Activated T-cell treated with anti-CD3 and anti-CD28 coated beads, Interleukin-2, amount 50 U/mL, for 4 hours (primary cell): ENCODE results near the gene ZC3H18. TPM values are rescaled to one million over a fixed set of nuclear protein-coding genes. Genes with fewer than 3 reads are reported as not detected.

ENCODE experiments used
- ATAC-seq, 2 donors: fragments of 200-7000 bp; cut with Tn5 transposase; one replicate each; pipeline ENCODE4 v1.10.0; 2021
- DNase-seq: peaks from one replicate; pipeline ENCODE4 v3.0.0-alpha.2; 2020
- H3K27me3 Mint-ChIP-seq: one replicate; pipeline ENCODE4 v1.8.0; 2021; ENCODE audit warnings: low read depth, mixed read lengths
- H3K36me3 Mint-ChIP-seq: one replicate; pipeline ENCODE4 v1.8.0; 2022; ENCODE audit warnings: mixed read lengths; ENCODE audit not compliant: insufficient read depth
- H3K4me1 Mint-ChIP-seq: one replicate; pipeline ENCODE4 v1.8.0; 2021; ENCODE audit warnings: low read depth, mixed read lengths
- H3K4me3 Mint-ChIP-seq: one replicate; pipeline ENCODE4 v1.8.0; 2021; ENCODE audit warnings: mild to moderate bottlenecking, moderate library complexity, mixed read lengths
- H3K9me3 Mint-ChIP-seq: one replicate; pipeline ENCODE4 v1.8.0; 2021; ENCODE audit warnings: mixed read lengths
- total RNA-seq, 3 donors: library from RNA; stranded (reverse); gene quantifications; one replicate each; pipeline ENCODE4 v1.2.1, GENCODE V29; 2021

The ZC3H18 gene
- total RNA-seq, 3 donors from 2014 or later = 117 to 122 (median 118) TPM

- Mint-ChIP-seq H3K4me1 (peaks cover 19% of the 10 kb centered on the region), H3K27me3 (no peaks in the 10 kb centered on the region), H3K9me3 (no peaks in the 10 kb centered on the region), H3K4me3 (no peak overlapping the region), H3K36me3 (peaks cover 3% of the 10 kb centered on the region)
- DNase-seq (no peak), ATAC-seq (no peak)
Measured at GRCh38 chr16:88653596-88654362, 83.6 kb downstream of the ZC3H18 start.

DNA sequence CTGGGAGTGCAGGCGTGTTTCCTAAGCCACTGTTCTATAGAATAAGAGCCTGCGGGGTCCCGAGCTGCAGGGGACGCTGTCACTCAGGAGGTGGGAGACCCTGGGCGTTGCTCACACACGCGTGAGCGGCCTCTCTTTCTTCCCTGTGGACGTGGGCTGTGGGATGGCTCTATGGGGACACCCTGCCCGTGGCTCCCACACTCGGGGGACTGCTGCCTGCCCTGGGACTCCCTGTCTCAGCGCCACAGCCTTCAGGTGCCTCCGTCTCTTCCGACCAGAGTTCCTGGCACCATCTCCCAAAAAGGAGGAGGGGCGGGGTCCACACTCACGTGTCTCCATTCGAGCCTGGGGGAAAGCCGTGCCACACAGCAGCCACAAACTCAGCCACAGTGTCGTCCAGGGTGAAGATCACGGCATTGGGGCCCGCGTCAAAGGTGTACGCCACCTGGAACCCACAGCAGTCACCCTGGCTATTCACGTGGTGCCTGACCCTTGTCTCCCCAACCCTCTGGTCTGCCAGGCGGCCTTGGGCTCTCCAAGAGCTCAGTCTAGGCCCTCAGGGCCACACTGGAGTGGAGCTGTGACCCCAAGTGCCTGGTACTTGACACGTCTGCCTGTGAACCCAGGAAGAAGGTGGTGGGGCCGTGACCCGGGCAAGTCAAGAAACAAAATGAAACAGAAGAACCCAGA is 84.3 kb downstream of the ZC3H18 start:
- no peaks in the 10 kb centered on the region for H3K27me3 Mint-ChIP-seq
- H3K36me3 Mint-ChIP-seq = peaks cover 3% of the 10 kb centered on the region
- ATAC-seq (no peak), DNase-seq (no peak)
- H3K4me3 Mint-ChIP-seq = no peak overlapping the region
- H3K9me3 Mint-ChIP-seq = no peaks in the 10 kb centered on the region
- H3K4me1 Mint-ChIP-seq = peaks cover 14% of the 10 kb centered on the region

DNA sequence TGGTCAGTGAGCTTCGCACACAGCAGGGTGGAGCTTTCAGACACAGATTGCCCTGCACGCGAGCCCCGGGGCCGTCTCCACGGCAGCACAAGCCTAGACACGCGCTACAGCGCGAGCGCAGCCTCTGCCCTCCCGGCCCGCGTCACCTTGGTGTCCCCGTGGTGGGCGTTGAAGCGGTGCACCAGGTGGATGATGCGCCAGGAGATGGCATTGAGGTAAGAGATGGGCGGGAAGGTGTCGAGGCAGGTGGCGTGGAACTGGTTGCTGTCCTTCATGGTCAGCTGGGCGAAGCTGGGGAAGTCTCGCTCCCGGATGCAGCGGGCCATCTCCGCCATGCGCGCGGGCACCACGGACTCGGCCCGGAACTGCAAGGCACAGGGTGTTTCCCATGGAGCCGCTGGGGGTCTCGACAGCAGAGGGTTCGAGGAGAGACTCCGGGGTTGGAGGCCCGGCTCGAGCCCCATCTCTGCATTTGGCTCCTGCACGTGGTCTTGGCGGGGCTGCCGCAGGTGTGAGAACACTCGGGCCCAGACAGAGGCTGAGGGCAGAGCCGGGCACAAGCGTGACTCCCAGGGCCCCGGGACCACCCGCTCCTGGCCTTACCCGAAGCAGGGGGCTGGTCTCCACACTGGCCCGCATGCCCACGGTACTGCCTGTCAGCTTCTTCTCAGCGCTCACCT is 85.0 kb downstream of the ZC3H18 start:
- Mint-ChIP-seq H3K4me3 (no peak overlapping the region), H3K4me1 (peaks cover 8% of the 10 kb centered on the region), H3K36me3 (peaks cover 5% of the 10 kb centered on the region), H3K9me3 (no peaks in the 10 kb centered on the region), H3K27me3 (no peaks in the 10 kb centered on the region)
- DNase-seq = no peak
- ATAC-seq = no peak

DNA sequence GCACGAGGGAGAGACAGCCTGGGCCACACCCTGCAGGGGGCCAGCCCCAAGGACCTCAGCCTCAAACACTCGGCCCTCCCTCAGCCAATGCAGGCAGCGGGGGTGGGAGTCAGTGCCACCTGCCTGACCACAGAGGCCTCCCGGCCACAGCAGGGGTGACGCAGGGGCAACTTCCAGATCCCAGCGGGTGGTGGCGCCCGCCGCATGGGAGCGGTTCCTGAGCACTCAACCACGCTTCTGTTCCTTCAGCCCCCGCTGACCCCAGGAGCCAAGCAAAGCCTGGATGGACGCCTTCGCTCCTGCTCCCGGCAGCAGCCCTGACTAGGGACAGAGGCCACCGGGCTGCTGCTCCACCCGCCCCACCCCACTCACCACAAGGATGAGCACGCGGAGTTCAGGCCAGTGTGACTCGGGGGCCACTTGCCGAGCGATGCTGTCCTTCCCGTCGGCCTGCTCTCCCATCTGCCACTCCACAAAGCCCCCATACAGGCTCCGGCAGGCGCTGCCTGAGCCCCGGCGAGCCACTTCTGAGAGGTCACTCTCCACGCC is 85.6 kb downstream of the ZC3H18 start:
- H3K4me3 Mint-ChIP-seq = no peak overlapping the region
- no peak for ATAC-seq

GRCh38 chr16:88656291-88656980 is 86.2 kb downstream of the ZC3H18 start:
- ATAC-seq (no peak), DNase-seq (no peak)
- no peak overlapping the region for H3K4me3 Mint-ChIP-seq
- peaks cover 6% of the 10 kb centered on the region for H3K36me3 Mint-ChIP-seq
- peaks cover 7% of the 10 kb centered on the region for H3K4me1 Mint-ChIP-seq
- H3K27me3 Mint-ChIP-seq = no peaks in the 10 kb centered on the region
- no peaks in the 10 kb centered on the region for H3K9me3 Mint-ChIP-seq

More for the DNA sequence above, 85.6 kb downstream of the ZC3H18 start:
- no peak for DNase-seq
- Mint-ChIP-seq H3K9me3 (no peaks in the 10 kb centered on the region), H3K27me3 (no peaks in the 10 kb centered on the region), H3K4me1 (peaks cover 7% of the 10 kb centered on the region), H3K36me3 (peaks cover 6% of the 10 kb centered on the region)

- H3K4me1 Mint-ChIP-seq = peaks cover 9% of the 10 kb centered on the region
- no peaks in the 10 kb centered on the region for H3K27me3 Mint-ChIP-seq
Measured at GRCh38 chr16:88657371-88657770, 87.2 kb downstream of the ZC3H18 start.

DNA sequence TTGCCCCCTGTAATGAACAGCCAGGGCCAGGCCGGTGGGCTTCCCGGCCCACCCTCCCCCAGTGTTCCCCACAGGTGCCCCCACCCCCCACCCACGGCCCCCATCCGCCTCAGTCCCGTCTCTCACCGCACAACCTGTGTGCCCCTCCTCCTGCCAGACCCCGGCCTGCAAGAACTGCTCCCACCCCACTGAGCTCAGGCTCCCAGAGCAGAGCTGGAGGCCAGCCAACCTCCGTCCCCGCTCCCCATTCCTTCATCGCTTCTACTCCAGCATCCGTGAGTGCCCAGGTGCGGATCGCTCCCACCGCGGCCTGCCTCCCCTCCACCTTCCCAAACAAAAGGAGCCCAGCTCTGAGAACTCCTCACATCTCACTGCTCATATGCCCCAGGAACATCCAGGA is 88.5 kb downstream of the ZC3H18 start:
- Mint-ChIP-seq H3K9me3 (no peaks in the 10 kb centered on the region), H3K36me3 (peaks cover 6% of the 10 kb centered on the region), H3K27me3 (no peaks in the 10 kb centered on the region), H3K4me1 (peaks cover 11% of the 10 kb centered on the region), H3K4me3 (no peak overlapping the region)
- ATAC-seq (no peak), DNase-seq (no peak)

More at GRCh38 chr16:88657371-88657770, 87.2 kb downstream of the ZC3H18 start:
- H3K4me3 Mint-ChIP-seq = no peak overlapping the region
- ATAC-seq (no peak), DNase-seq (no peak)
- H3K36me3 Mint-ChIP-seq = peaks cover 6% of the 10 kb centered on the region
- H3K9me3 Mint-ChIP-seq = no peaks in the 10 kb centered on the region

- H3K36me3 Mint-ChIP-seq = peaks cover 6% of the 10 kb centered on the region
- no peak overlapping the region for H3K4me3 Mint-ChIP-seq
Measured at GRCh38 chr16:88659160-88659559, 89.0 kb downstream of the ZC3H18 start.

GRCh38 chr16:88661468-88661867 is 91.3 kb downstream of the ZC3H18 start:
- Mint-ChIP-seq H3K4me3 (peak overlapping the region; percentile 52), H3K9me3 (no peaks in the 10 kb centered on the region), H3K36me3 (peaks cover 3% of the 10 kb centered on the region), H3K27me3 (no peaks in the 10 kb centered on the region), H3K4me1 (peaks cover 16% of the 10 kb centered on the region)
- DNase-seq (no peak), ATAC-seq (no peak)

More at GRCh38 chr16:88659160-88659559, 89.0 kb downstream of the ZC3H18 start:
- Mint-ChIP-seq H3K4me1 (peaks cover 14% of the 10 kb centered on the region), H3K9me3 (no peaks in the 10 kb centered on the region), H3K27me3 (no peaks in the 10 kb centered on the region)
- DNase-seq (no peak), ATAC-seq (no peak)

GRCh38 chr16:88662222-88662842 is 92.1 kb downstream of the ZC3H18 start:
- Mint-ChIP-seq H3K27me3 (no peaks in the 10 kb centered on the region), H3K4me3 (peak overlapping the region; percentile 91), H3K9me3 (no peaks in the 10 kb centered on the region), H3K4me1 (peaks cover 16% of the 10 kb centered on the region), H3K36me3 (peaks cover 3% of the 10 kb centered on the region)
- DNase-seq (no peak), ATAC-seq (peak in 1 of 2 donors; percentile 0)

- H3K36me3 Mint-ChIP-seq = peaks cover 3% of the 10 kb centered on the region
- no peaks in the 10 kb centered on the region for H3K27me3 Mint-ChIP-seq
- peak; percentile 93 for DNase-seq
- ATAC-seq = peak; percentile 99
- H3K9me3 Mint-ChIP-seq = no peaks in the 10 kb centered on the region
- peaks cover 16% of the 10 kb centered on the region for H3K4me1 Mint-ChIP-seq
- peak within 1 kb of the TSS; percentile 91 for H3K4me3 Mint-ChIP-seq
Measured at GRCh38 chr16:88662843-88663606, 92.8 kb downstream of the ZC3H18 start, which contains the start of gene MVD. Gene MVD, minus strand, starts transcription at chr16:88663091. Its CDS starts 11 bp downstream, at chr16:88663080.

DNA sequence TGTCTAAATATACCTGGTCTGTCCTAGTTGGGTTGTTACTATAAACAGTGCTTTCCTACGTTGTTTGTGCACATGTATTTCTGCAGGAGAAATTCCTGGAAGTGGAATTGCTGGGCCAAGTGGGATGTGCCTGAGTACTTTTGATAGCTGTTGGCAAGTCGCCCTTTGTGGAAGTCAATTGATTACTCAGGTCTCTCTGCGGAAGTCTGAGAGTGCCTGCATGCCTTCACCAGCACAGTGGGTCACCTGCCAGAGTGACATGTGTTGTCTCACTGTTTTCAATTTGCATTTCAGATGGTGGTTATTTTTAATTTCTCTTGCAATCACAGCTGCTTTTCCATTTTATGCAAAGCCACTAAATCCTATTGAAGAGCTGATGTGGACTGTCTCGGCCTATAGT is 94.9 kb downstream of the ZC3H18 start:
- H3K36me3 Mint-ChIP-seq = peaks cover 4% of the 10 kb centered on the region
- ATAC-seq (no peak), DNase-seq (no peak)
- H3K4me3 Mint-ChIP-seq = peak overlapping the region; percentile 45
- H3K4me1 Mint-ChIP-seq = peaks cover 16% of the 10 kb centered on the region
- H3K9me3 Mint-ChIP-seq = no peaks in the 10 kb centered on the region
- no peaks in the 10 kb centered on the region for H3K27me3 Mint-ChIP-seq

DNA sequence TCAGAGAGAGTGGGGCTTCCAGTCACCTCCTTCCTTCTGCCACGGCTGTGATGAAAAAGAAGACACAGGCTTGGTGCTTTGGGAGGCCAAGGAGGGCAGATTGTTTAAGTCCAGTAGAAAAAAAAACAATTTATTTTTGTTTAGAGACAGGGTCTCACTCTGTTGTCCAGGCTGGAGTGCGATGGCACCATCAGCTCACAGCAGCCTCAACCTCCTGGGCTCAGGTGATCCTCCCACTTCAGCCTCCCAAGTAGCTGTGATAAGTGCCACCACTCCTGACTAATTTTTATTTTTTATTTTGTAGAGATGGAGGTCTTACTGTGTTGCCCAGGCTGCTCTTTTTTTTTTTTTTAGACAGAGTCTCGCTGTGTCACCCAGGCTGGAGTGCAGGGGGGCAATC is 95.4 kb downstream of the ZC3H18 start:
- Mint-ChIP-seq H3K4me1 (peaks cover 16% of the 10 kb centered on the region), H3K4me3 (no peak overlapping the region), H3K27me3 (no peaks in the 10 kb centered on the region), H3K36me3 (peaks cover 2% of the 10 kb centered on the region), H3K9me3 (no peaks in the 10 kb centered on the region)
- DNase-seq (no peak), ATAC-seq (no peak)
